NCI-H2227 treated with DMSO at 0.1 percent for 48 hours (cell line): ENCODE data around the gene PRR9.
"Not testable (repeated sequence)": the region's sequence is repeated elsewhere in the genome, so short reads cannot be mapped to it uniquely, and the experiment has no call there.

Source experiments
- DNase-seq: peaks from one replicate; lab custom pipeline; 2025; lab: John Stamatoyannopoulos, UW

PRR9 gene

GRCh38 chr1:153229076-153229829 lies 11.9 kb downstream of the PRR9 start:
- DNase-seq = not testable (repeated sequence)

DNA sequence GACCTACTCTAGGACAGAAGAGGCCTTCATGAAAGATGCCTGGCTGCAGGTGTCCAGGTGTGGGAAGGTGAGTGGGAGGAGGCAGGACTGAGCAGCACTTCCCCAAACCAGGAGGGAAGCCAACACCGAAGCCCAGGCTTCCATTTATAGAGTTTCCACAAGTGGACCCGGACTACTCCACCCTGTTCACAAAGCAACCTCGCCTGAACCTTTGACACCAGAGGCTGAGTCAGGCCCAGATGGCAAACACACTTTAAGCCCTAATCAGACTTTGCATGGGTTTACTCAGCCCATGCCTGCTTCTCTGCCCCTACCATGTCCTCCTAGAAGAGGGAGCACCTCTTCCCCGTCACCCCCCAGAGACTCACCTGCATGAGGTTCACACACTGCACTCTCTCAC lies 14.0 kb downstream of the PRR9 start:
- no peak for DNase-seq

DNA sequence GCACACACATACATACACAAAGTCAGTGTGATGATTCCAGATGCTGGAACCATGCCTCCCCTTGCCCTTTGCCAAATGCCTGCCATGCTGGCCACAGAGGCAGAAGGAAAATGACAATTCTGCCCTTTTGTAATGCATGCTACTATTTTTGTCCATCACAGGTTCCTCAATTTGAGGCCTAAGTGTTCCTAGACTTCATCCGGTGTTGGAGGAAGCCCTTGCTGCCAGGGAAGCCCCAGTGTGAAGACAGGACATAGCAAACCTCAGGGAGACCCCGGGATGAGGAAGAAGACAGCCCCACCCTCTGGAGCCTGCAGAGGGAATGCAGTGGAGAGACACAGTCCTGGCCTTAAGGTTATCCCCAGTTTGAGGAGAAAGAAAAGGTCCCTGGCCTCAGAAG lies 14.4 kb downstream of the PRR9 start:
- DNase-seq = no peak

GRCh38 chr1:153232553-153232952 lies 15.2 kb downstream of the PRR9 start:
- DNase-seq = no peak

DNA sequence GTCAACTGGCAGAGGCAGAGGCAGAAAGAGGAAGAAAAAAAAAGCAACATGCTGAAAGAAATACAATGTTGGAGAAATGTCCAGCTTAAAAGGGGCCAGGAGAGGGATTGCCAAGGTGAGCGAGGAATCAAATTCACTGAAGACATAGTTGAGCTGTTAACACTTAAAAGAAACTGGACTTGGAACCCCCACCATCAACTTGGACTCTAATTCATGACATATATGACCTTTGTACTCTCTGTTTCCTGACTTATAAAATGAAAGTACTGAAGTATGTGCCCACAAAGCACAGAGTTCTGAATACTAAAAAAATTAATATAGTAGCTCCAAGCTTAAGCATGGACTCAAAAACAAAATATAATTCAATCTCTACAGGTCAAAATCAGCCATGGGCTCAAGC lies 16.1 kb downstream of the PRR9 start:
- DNase-seq = no peak

- DNase-seq = no peak
These were observed 21.1 kb downstream of the PRR9 start for GRCh38 chr1:153238527-153238926.

DNA sequence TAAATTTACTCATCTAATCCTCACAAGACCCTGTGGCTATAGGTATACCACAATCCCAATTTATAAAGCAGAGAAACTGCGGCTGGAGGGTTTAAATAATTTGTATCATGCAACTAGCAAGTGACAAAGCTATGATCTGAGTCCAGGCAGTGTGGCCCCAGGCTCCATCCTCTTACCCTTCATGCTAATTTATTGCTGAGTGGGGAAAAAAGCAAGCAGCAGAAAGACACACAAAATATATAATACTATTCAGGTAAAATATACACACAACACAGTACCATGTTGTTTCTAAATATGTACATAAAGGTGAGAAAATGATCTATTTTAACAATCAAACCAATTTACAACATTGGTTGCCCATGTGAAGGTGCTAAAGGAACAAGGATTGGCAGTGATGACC lies 24.8 kb downstream of the PRR9 start:
- no peak for DNase-seq

DNA sequence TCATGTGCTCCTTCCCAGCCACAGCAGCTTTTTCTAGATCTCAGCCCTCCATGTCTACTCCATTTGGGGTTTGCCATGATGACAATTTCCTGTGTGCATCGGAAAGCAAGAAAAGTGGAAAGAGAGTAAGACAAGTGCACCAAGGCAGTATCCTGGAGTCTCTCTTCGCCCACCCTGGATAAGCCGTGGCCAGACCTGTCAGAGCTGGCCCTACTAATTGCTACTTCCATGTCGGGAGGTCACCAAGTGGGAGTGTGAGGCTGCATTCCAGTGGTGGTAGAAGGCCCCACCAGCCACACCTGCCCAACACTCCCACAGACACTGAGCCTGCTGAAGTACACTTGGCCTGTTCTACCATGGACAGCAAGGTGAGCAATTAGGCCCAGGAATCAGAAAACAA lies 28.1 kb downstream of the PRR9 start:
- no peak for DNase-seq

DNA sequence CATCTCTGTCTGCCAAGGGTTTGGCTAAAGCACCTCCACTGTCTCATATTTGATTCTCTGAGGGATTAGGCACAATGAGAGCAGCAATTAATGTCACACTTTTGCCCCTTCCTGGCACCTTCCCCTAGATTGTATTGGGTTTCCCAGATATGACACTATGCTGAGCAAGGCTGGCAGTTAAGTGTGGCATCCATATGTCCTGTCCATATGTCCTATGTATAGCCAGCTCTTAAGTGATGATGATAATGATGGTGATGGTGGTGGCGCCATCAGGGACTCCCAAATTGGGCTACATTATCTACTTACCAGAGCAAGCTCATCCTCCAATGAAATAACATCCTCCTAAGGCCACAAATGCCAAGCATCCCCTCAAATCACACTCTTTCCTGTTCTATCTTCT lies 28.6 kb downstream of the PRR9 start:
- no peak for DNase-seq

- no peak for DNase-seq
These were observed 29.4 kb downstream of the PRR9 start for GRCh38 chr1:153246825-153247224.

DNA sequence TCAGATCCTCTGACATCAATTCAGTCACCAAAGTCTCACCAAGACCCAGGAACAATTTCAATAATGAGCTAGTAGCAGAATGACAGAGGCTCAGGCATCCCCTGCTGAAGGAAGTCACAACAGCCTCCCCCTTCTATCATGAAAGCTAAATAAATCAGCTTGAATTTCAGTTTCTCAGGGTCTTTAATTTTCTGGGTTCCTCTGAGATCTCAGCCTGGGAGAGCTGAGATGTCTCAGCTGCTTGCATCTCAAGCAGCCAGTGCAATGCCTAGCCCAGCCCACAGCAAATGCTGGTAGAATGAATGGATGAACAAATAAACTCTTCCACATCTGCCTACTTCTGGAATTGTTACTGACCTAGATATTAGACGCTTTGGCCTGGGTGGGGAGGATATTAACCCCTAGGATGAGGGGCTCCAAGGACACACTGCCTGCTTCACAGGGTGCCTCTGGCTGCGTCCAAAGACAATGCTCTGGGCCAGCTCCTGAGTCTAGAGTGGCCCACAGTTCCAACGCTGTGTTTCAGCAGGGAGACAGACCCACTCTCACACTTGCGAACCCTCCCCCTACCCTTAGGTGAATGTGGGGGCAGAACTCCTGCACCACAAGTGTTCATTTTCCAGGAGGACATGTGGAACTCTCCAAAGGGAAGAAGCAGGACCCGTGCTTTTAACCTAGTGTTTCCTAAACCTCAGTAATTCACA lies 30.9 kb downstream of the PRR9 start:
- no peak for DNase-seq

DNA sequence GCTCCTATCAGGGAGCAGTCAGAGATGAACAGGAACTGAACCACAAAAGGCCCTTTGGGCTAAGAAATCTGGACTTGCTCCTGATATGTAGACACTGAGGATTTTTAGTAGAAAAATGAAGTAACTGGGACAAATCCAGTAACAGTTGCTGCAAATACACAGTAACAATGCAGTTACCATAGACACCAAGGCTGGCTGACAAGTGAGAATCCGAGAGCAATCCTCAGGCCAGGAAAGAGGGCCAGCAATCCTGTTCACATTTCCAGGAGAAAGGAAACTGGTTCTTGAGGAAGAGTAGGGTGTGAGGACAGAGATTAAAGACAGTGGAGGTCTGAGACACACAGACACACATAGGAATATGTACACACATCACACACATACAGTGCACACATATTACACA lies 32.8 kb downstream of the PRR9 start:
- DNase-seq = no peak

DNA sequence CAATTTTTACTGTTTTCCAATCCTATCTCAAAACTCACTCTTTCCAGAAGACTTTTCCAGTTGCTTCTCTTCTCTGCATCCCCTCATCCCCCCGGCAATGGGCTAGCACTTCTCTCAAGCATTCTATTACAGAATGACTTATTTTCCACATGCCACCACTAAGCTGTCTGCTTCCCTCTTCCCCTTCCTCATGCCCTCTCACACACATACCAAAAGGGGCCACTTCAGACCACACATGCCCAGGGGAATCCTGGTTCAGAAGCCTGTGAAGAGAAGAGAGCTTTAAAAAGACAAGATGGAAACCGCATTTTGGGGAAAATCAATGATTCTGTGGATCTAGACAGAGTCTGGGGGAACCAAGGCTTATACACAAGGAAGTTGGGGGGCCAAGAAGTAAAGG lies 33.7 kb downstream of the PRR9 start:
- no peak for DNase-seq

- DNase-seq = no peak
These were observed 34.2 kb downstream of the PRR9 start for GRCh38 chr1:153251562-153251961.

DNA sequence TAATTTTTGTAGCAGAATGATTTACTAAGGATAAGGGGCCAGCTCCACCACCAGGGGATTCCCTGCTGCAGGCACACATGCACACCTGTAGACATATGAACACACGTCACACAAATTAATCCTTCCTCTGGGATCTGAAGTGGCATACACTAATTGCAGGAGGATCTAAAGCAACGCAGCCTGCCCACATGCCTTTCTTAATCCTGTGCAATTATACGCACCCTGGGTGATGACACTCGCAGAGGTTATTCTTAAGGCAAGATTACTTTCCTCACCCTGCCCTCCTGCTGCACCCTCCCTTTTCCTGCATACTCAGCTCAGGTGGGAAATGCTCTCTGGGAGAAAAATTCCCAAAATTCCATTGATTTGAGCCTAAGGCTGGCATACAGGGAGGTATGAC lies 34.6 kb downstream of the PRR9 start:
- no peak for DNase-seq

DNA sequence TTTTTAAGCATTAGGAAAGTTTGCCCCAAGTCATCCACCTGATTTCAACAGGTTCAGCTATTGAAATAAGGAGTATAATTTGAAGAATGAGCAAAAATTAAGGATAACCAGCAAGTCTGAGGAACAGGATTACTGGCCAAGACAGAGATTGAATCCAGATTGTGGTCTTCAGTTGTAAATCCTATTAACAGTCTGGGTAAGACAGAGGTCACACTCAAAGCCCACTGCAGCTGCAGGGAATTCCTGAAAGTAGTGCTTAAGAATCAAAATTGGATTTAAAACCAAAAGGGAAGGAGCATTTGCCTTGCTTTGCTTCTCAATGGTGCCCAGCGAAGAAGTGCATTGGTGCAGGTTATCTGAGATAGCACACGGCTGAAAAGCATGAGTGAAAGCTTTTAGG lies 35.7 kb downstream of the PRR9 start:
- DNase-seq = no peak

DNA sequence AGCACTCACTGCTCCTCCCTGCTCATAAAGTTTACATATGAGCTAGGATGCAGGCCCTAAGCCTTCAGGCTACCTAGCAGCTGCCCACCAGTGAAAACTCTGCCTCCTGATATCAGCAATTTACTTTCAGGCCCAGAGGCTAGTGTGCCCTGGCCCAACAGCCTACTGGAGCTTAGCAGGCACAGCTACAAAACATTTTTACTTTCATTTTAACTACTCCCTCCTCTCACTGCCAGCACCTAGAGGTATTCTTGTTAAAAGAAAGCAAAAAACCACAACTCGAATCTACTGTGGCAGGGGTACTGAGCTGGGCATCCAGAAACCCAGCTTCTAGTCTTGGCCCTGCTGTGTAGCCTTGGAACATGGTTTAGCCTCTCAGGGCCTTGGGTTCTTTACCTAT lies 36.3 kb downstream of the PRR9 start:
- DNase-seq = no peak

- no peak for DNase-seq
These were observed 42.0 kb downstream of the PRR9 start, which contains the start of gene LORICRIN for GRCh38 chr1:153259387-153259786. Gene LORICRIN, plus strand, starts transcription at chr1:153259687. Its CDS starts 1,263 bp downstream, at chr1:153260950.

GRCh38 chr1:153260585-153261280 lies 43.3 kb downstream of the PRR9 start:
- DNase-seq = no peak

GRCh38 chr1:153261281-153262069 lies 44.1 kb downstream of the PRR9 start:
- peak; percentile 20 for DNase-seq

GRCh38 chr1:153262070-153262366 lies 44.6 kb downstream of the PRR9 start:
- no peak for DNase-seq

DNA sequence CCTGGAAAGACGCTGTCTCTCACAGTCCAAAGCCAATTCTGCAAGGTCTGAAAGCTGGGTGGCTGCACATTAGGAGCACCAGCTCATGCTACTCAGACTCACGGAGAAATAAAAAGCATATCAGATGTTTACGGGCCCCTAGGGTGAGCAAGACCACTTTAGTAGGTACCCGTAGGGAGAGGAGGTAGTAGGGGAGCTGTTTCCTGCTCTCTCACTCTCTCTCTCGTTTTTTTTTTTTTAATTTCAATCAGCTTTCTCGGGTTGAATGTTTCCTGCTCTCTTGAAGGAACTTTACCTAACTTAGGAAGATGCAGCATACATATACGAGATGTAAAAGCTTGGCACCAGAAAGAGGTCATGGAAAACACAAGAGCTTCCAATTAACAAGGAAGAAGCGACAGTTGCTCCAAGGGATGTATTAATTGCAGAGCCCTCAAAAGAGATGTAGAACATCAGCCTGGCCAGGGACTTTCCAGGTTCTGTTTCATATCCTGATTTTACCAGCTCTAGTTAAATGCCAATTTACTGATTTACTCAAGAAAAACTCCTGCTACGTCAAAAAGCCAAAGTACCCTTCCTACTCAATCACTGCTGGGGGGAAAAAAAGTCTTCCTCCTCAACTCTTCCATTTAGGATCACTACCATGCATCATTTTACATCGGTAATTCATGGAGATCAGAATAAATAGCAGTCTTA lies 45.2 kb downstream of the PRR9 start:
- no peak for DNase-seq
